ENCODE results near the gene SMC5.
"Not testable (repeated sequence)": the region's sequence is repeated elsewhere in the genome, so short reads cannot be mapped to it uniquely, and the experiment has no call there.

SMC5 gene

GRCh38 chr9:70318002-70318401 is 59.2 kb downstream of the SMC5 start:
- peaks cover 2% of the 10 kb centered on the region for H3K27me3 Mint-ChIP-seq (ENCODE audit: low read depth, poor library complexity)
- H3K27ac Mint-ChIP-seq = no peak overlapping the region
- H3K9me3 Mint-ChIP-seq = no peaks in the 10 kb centered on the region
- H3K4me1 Mint-ChIP-seq = no peaks in the 10 kb centered on the region
- H3K36me3 Mint-ChIP-seq (ENCODE audit: low read depth) = peaks cover 53% of the 10 kb centered on the region
- DNase-seq = no peak
- TF ChIP-seq CTCF (IDR thresholded peaks at IDR 0.05) = peak; percentile 18
- H3K4me3 Mint-ChIP-seq = no peak overlapping the region

- Mint-ChIP-seq H3K27ac (peak overlapping the region; percentile 13), H3K4me3 (no peak overlapping the region), H3K27me3 (ENCODE audit: low read depth, poor library complexity) (no peaks in the 10 kb centered on the region), H3K9me3 (peaks cover 3% of the 10 kb centered on the region), H3K36me3 (ENCODE audit: low read depth) (peaks cover 80% of the 10 kb centered on the region), H3K4me1 (no peaks in the 10 kb centered on the region)
- DNase-seq = no peak
- TF ChIP-seq CTCF (IDR thresholded peaks at IDR 0.05) = no peak
Measured at GRCh38 chr9:70322096-70322495, 63.3 kb downstream of the SMC5 start.

GRCh38 chr9:70324963-70325362 is 66.2 kb downstream of the SMC5 start:
- no peaks in the 10 kb centered on the region for H3K27me3 Mint-ChIP-seq (ENCODE audit: low read depth, poor library complexity)
- no peak overlapping the region for H3K4me3 Mint-ChIP-seq
- no peak overlapping the region for H3K27ac Mint-ChIP-seq
- H3K9me3 Mint-ChIP-seq = peaks cover 29% of the 10 kb centered on the region
- DNase-seq = no peak
- peaks cover 94% of the 10 kb centered on the region for H3K36me3 Mint-ChIP-seq (ENCODE audit: low read depth)
- no peak for TF ChIP-seq CTCF (IDR thresholded peaks at IDR 0.05)
- H3K4me1 Mint-ChIP-seq = no peaks in the 10 kb centered on the region

GRCh38 chr9:70328625-70329024 is 69.8 kb downstream of the SMC5 start:
- DNase-seq; H3K4me1 Mint-ChIP-seq; H3K27ac Mint-ChIP-seq; H3K27me3 Mint-ChIP-seq (ENCODE audit: low read depth, poor library complexity); H3K4me3 Mint-ChIP-seq: not testable (repeated sequence)
- Mint-ChIP-seq H3K9me3 (peaks cover 29% of the 10 kb centered on the region), H3K36me3 (ENCODE audit: low read depth) (peaks cover 92% of the 10 kb centered on the region)

GRCh38 chr9:70340572-70340971 is 81.8 kb downstream of the SMC5 start:
- peaks cover 55% of the 10 kb centered on the region for H3K36me3 Mint-ChIP-seq (ENCODE audit: low read depth)
- no peak overlapping the region for H3K27ac Mint-ChIP-seq
- TF ChIP-seq CTCF (IDR thresholded peaks at IDR 0.05) = peak; percentile 48
- no peaks in the 10 kb centered on the region for H3K4me1 Mint-ChIP-seq
- H3K9me3 Mint-ChIP-seq = no peaks in the 10 kb centered on the region
- no peak overlapping the region for H3K4me3 Mint-ChIP-seq
- DNase-seq = no peak
- no peaks in the 10 kb centered on the region for H3K27me3 Mint-ChIP-seq (ENCODE audit: low read depth, poor library complexity)

- peaks cover 55% of the 10 kb centered on the region for H3K36me3 Mint-ChIP-seq (ENCODE audit: low read depth)
- H3K4me1 Mint-ChIP-seq = no peaks in the 10 kb centered on the region
- no peak overlapping the region for H3K4me3 Mint-ChIP-seq
- H3K27ac Mint-ChIP-seq = no peak overlapping the region
- DNase-seq = no peak
- no peaks in the 10 kb centered on the region for H3K9me3 Mint-ChIP-seq
- H3K27me3 Mint-ChIP-seq (ENCODE audit: low read depth, poor library complexity) = no peaks in the 10 kb centered on the region
- TF ChIP-seq CTCF (IDR thresholded peaks at IDR 0.05) = no peak
Measured at GRCh38 chr9:70347046-70347445, 88.3 kb downstream of the SMC5 start.
